ENCODE data around the gene BDKRB2.
"Not testable (repeated sequence)": the region's sequence is repeated elsewhere in the genome, so short reads cannot be mapped to it uniquely, and the experiment has no call there.

Gene BDKRB2

GRCh38 chr14:96216627-96217026, 12.0 kb downstream of the BDKRB2 start:
- FAIRE-seq = no peak
- DNase-seq (ENCODE audit: extremely low spot score, insufficient read length, low read depth) = no peak

- no peak for FAIRE-seq
These were observed 12.8 kb downstream of the BDKRB2 start for GRCh38 chr14:96217376-96217913.

GRCh38 chr14:96221109-96221650, 16.5 kb downstream of the BDKRB2 start:
- FAIRE-seq = no peak

More at GRCh38 chr14:96217376-96217913, 12.8 kb downstream of the BDKRB2 start:
- DNase-seq (ENCODE audit: extremely low spot score, insufficient read length, low read depth) = no peak

GRCh38 chr14:96221841-96222240, 17.2 kb downstream of the BDKRB2 start:
- FAIRE-seq = no peak
- DNase-seq (ENCODE audit: extremely low spot score, insufficient read length, low read depth) = no peak

More at GRCh38 chr14:96221109-96221650, 16.5 kb downstream of the BDKRB2 start:
- no peak for DNase-seq (ENCODE audit: extremely low spot score, insufficient read length, low read depth)

GRCh38 chr14:96224480-96225096, 19.9 kb downstream of the BDKRB2 start:
- DNase-seq (ENCODE audit: extremely low spot score, insufficient read length, low read depth) = no peak

GRCh38 chr14:96225213-96225612, 20.6 kb downstream of the BDKRB2 start:
- FAIRE-seq = no peak
- no peak for DNase-seq (ENCODE audit: extremely low spot score, insufficient read length, low read depth)

More at GRCh38 chr14:96224480-96225096, 19.9 kb downstream of the BDKRB2 start:
- FAIRE-seq = no peak

- no peak for FAIRE-seq
- DNase-seq (ENCODE audit: extremely low spot score, insufficient read length, low read depth) = no peak
These were observed 21.1 kb downstream of the BDKRB2 start for GRCh38 chr14:96225745-96226151.

GRCh38 chr14:96227428-96227827, 22.8 kb downstream of the BDKRB2 start:
- no peak for DNase-seq (ENCODE audit: extremely low spot score, insufficient read length, low read depth)
- no peak for FAIRE-seq

- FAIRE-seq = no peak
- no peak for DNase-seq (ENCODE audit: extremely low spot score, insufficient read length, low read depth)
These were observed 24.7 kb downstream of the BDKRB2 start for GRCh38 chr14:96229315-96229714.

GRCh38 chr14:96231056-96231455, 26.4 kb downstream of the BDKRB2 start:
- FAIRE-seq (no peak), DNase-seq (ENCODE audit: extremely low spot score, insufficient read length, low read depth) (no peak)

- DNase-seq (ENCODE audit: extremely low spot score, insufficient read length, low read depth) (no peak), FAIRE-seq (no peak)
These were observed 27.0 kb downstream of the BDKRB2 start for GRCh38 chr14:96231526-96232130.

GRCh38 chr14:96232506-96232905, 27.9 kb downstream of the BDKRB2 start:
- DNase-seq (ENCODE audit: extremely low spot score, insufficient read length, low read depth) = no peak
- FAIRE-seq = no peak

- FAIRE-seq (no peak), DNase-seq (ENCODE audit: extremely low spot score, insufficient read length, low read depth) (no peak)
These were observed 29.0 kb downstream of the BDKRB2 start for GRCh38 chr14:96233661-96234060.

- DNase-seq (ENCODE audit: extremely low spot score, insufficient read length, low read depth) (no peak), FAIRE-seq (no peak)
These were observed 30.8 kb downstream of the BDKRB2 start for GRCh38 chr14:96235426-96235825.

GRCh38 chr14:96237641-96238040, 33.0 kb downstream of the BDKRB2 start:
- FAIRE-seq = no peak
- DNase-seq (ENCODE audit: extremely low spot score, insufficient read length, low read depth) = no peak

GRCh38 chr14:96238676-96239265, 34.1 kb downstream of the BDKRB2 start:
- DNase-seq (ENCODE audit: extremely low spot score, insufficient read length, low read depth) = no peak
- no peak for FAIRE-seq

- FAIRE-seq (no peak), DNase-seq (ENCODE audit: extremely low spot score, insufficient read length, low read depth) (no peak)
These were observed 35.1 kb downstream of the BDKRB2 start for GRCh38 chr14:96239711-96240141.

GRCh38 chr14:96240641-96241040, 36.0 kb downstream of the BDKRB2 start:
- no peak for FAIRE-seq
- no peak for DNase-seq (ENCODE audit: extremely low spot score, insufficient read length, low read depth)

- DNase-seq (ENCODE audit: extremely low spot score, insufficient read length, low read depth) (no peak), FAIRE-seq (no peak)
These were observed 37.5 kb downstream of the BDKRB2 start for GRCh38 chr14:96242126-96242525.

GRCh38 chr14:96243785-96244184, 39.1 kb downstream of the BDKRB2 start:
- no peak for FAIRE-seq

GRCh38 chr14:96245074-96245473, 40.4 kb downstream of the BDKRB2 start:
- not testable (repeated sequence) for FAIRE-seq; DNase-seq (ENCODE audit: extremely low spot score, insufficient read length, low read depth)

More at GRCh38 chr14:96243785-96244184, 39.1 kb downstream of the BDKRB2 start:
- no peak for DNase-seq (ENCODE audit: extremely low spot score, insufficient read length, low read depth)

All from GM18507 (cell line).